WTC11 (cell line): Measurements from ENCODE around the gene KIF5A.

Experiments used
- ATF3 ChIP-seq: sonication (generic); formaldehyde crosslinking; conservative IDR thresholded peaks from 2 replicates; pipeline ENCODE4 v1.8.1; 2022; ENCODE audit warnings: mild to moderate bottlenecking, missing genetic modification reagents
- CTCF ChIP-seq: fragments of 200-600 bp; IDR thresholded peaks from 2 replicates; pipeline ENCODE4 v1.8.0; 2022; ENCODE audit warnings: antibody characterized with exemption
- ESRRA ChIP-seq: sonication (generic); formaldehyde crosslinking; IDR thresholded peaks from 2 replicates; pipeline ENCODE4 v1.8.1; 2022; ENCODE audit warnings: mild to moderate bottlenecking, missing genetic modification reagents, borderline replicate concordance
- FOXP1 ChIP-seq: sonication (generic); formaldehyde crosslinking; IDR thresholded peaks from 2 replicates; pipeline ENCODE4 v1.8.0; 2022; ENCODE audit warnings: missing genetic modification reagents, mild to moderate bottlenecking, moderate library complexity, borderline replicate concordance
- GRHL2 ChIP-seq: fragments of 250-450 bp; sonication (Bioruptor Pico); IDR thresholded peaks from 2 replicates; pipeline ENCODE4 v1.8.0; 2022; ENCODE audit warnings: mild to moderate bottlenecking, moderate library complexity; ENCODE audit not compliant: insufficient replicate concordance, severe bottlenecking
- MAX ChIP-seq: sonication (generic); formaldehyde crosslinking; IDR thresholded peaks from 2 replicates; pipeline ENCODE4 v1.8.0; 2022; ENCODE audit warnings: mild to moderate bottlenecking, missing genetic modification reagents
- NR2C2 ChIP-seq: sonication (generic); formaldehyde crosslinking; IDR thresholded peaks from 2 replicates; pipeline ENCODE4 v1.8.0; 2022; ENCODE audit warnings: mild to moderate bottlenecking, missing genetic modification reagents
- TCF7 ChIP-seq: sonication (generic); formaldehyde crosslinking; IDR thresholded peaks from 2 replicates; pipeline ENCODE4 v1.8.0; 2022; ENCODE audit warnings: mild to moderate bottlenecking, low read depth, missing genetic modification reagents, moderate library complexity
- TP53 ChIP-seq: sonication (generic); formaldehyde crosslinking; IDR thresholded peaks from 2 replicates; pipeline ENCODE4 v1.8.1; 2023; ENCODE audit warnings: mild to moderate bottlenecking, missing genetic modification reagents
- USF1 ChIP-seq: sonication (generic); formaldehyde crosslinking; IDR thresholded peaks from 2 replicates; pipeline ENCODE4 v1.8.0; 2022; ENCODE audit warnings: mild to moderate bottlenecking, missing genetic modification reagents
- USF2 ChIP-seq: sonication (generic); formaldehyde crosslinking; IDR thresholded peaks from 2 replicates; pipeline ENCODE4 v1.8.1; 2023; ENCODE audit warnings: mild to moderate bottlenecking, missing genetic modification reagents, moderate library complexity
- ZNF281 ChIP-seq: sonication (generic); formaldehyde crosslinking; IDR thresholded peaks from 2 replicates; pipeline ENCODE4 v1.8.0; 2023; ENCODE audit warnings: mild to moderate bottlenecking, missing genetic modification reagents
- ZNF512 ChIP-seq: sonication (generic); formaldehyde crosslinking; IDR thresholded peaks from 2 replicates; pipeline ENCODE4 v1.8.1; 2022; ENCODE audit warnings: missing genetic modification reagents, borderline replicate concordance

GRCh38 chr12:57547288-57548012, 2.4 kb upstream of the KIF5A start:
- TF ChIP-seq NR2C2: no peak
- TF ChIP-seq GRHL2 (CRISPR knock-in tag): no peak
- TF ChIP-seq ESRRA (CRISPR knock-in tag): no peak
- no peak for TF ChIP-seq CTCF
- TF ChIP-seq TP53 (CRISPR knock-in tag): no peak
- no peak for TF ChIP-seq ZNF512 (CRISPR knock-in tag)
- TF ChIP-seq ZNF281 (CRISPR knock-in tag): no peak
- TF ChIP-seq USF1 (CRISPR knock-in tag): no peak
- no peak for TF ChIP-seq USF2 (CRISPR knock-in tag)
- no peak for TF ChIP-seq ATF3 (CRISPR knock-in tag)
- no peak for TF ChIP-seq FOXP1 (CRISPR knock-in tag)
- TF ChIP-seq MAX (CRISPR knock-in tag): no peak
- TF ChIP-seq TCF7 (CRISPR knock-in tag): no peak
